Measurements from ENCODE around the gene CRACDL. TPM values are rescaled to one million over a fixed set of nuclear protein-coding genes. Genes with fewer than 3 reads are reported as not detected.

Gene CRACDL
- total RNA-seq, 4 donors from 2014 or later: 7.2 to 19.0 (median 15.4) TPM

GRCh38 chr2:98827625-98828368, 108.2 kb downstream of the CRACDL start:
- no peak for TF ChIP-seq POLR2A (IDR thresholded peaks at IDR 0.05)
- TF ChIP-seq EP300 (IDR thresholded peaks at IDR 0.05): no peak
- TF ChIP-seq CTCF (IDR thresholded peaks at IDR 0.05): no peak
- Histone ChIP-seq H3K36me3 (no peaks in the 10 kb centered on the region), H3K9me3 (no peaks in the 10 kb centered on the region), H3K4me1 (peaks cover 0 to 9% (median 3%) of the 10 kb centered on the region in 4 donors), H3K4me3 (no peak overlapping the region), H3K27ac (no peak overlapping the region), H3K27me3 (peaks cover 0 to 14% of the 10 kb centered on the region in 2 donors)
- 78 to 92% methylated on average over 11 of the region's 11 CpGs for WGBS, 2 donors
- no peak for DNase-seq (ENCODE audit: low spot score in 2 of 2)

- H3K27ac ChIP-seq: no peak overlapping the region
- no peak for DNase-seq (ENCODE audit: low spot score in 2 of 2)
- WGBS, 2 donors: 84 to 86% methylated on average over 15 of the region's 15 CpGs
- H3K4me1 ChIP-seq: peaks cover 0 to 11% (median 3%) of the 10 kb centered on the region in 4 donors
- H3K4me3 ChIP-seq: no peak overlapping the region
- peaks cover 0 to 20% of the 10 kb centered on the region in 2 donors for H3K27me3 ChIP-seq
- TF ChIP-seq CTCF (IDR thresholded peaks at IDR 0.05): no peak
- no peak for TF ChIP-seq POLR2A (IDR thresholded peaks at IDR 0.05)
- no peak for TF ChIP-seq EP300 (IDR thresholded peaks at IDR 0.05)
- H3K36me3 ChIP-seq: no peaks in the 10 kb centered on the region
- peaks cover 0 to 3% (median 0%) of the 10 kb centered on the region in 4 donors for H3K9me3 ChIP-seq
These were observed 109.2 kb downstream of the CRACDL start for GRCh38 chr2:98826856-98827255.

GRCh38 chr2:98825858-98826257, 110.2 kb downstream of the CRACDL start:
- peaks cover 0 to 11% (median 3%) of the 10 kb centered on the region in 4 donors for H3K4me1 ChIP-seq
- TF ChIP-seq POLR2A (IDR thresholded peaks at IDR 0.05) (no peak), EP300 (IDR thresholded peaks at IDR 0.05) (no peak), CTCF (IDR thresholded peaks at IDR 0.05) (no peak)
- DNase-seq (ENCODE audit: low spot score in 2 of 2): no peak
- H3K4me3 ChIP-seq: no peak overlapping the region
- H3K27ac ChIP-seq: no peak overlapping the region
- peaks cover 0 to 24% of the 10 kb centered on the region in 2 donors for H3K27me3 ChIP-seq
- peaks cover 0 to 3% (median 0%) of the 10 kb centered on the region in 4 donors for H3K9me3 ChIP-seq
- 93 to 99% methylated on average over 6 of the region's 6 CpGs for WGBS, 2 donors
- no peaks in the 10 kb centered on the region for H3K36me3 ChIP-seq

- 64 to 71% methylated on average over 6 of the region's 6 CpGs for WGBS, 2 donors
These were observed 110.6 kb downstream of the CRACDL start for GRCh38 chr2:98825404-98825803.

More at GRCh38 chr2:98825404-98825803, 110.6 kb downstream of the CRACDL start:
- Histone ChIP-seq H3K4me1 (peaks cover 0 to 11% (median 3%) of the 10 kb centered on the region in 4 donors), H3K4me3 (no peak overlapping the region), H3K27ac (no peak overlapping the region), H3K27me3 (peaks cover 0 to 27% of the 10 kb centered on the region in 2 donors), H3K36me3 (no peaks in the 10 kb centered on the region), H3K9me3 (peaks cover 0 to 3% (median 0%) of the 10 kb centered on the region in 4 donors)
- DNase-seq (ENCODE audit: low spot score in 2 of 2): no peak
- TF ChIP-seq EP300 (IDR thresholded peaks at IDR 0.05) (no peak), CTCF (IDR thresholded peaks at IDR 0.05) (no peak), POLR2A (IDR thresholded peaks at IDR 0.05) (no peak)
